Cardiac fibroblast (primary cell): ENCODE results near the gene SIAE.

Experiments used
- DNase-seq, 2 donors: peaks; one replicate each; pipeline versions ENCODE4 v3.0.0 to v3.0.0-alpha.2; 2010; ENCODE audit warnings: low read depth in 2 of 2
- H3K4me3 ChIP-seq, 2 donors: replicated peaks in 1 of 2; 1 replicate in 1 of 2; 2 replicates in 1 of 2; pipeline ENCODE4 v1.5.1; 2011; ENCODE audit warnings: low read depth in 2 of 2, low read length in 2 of 2, mild to moderate bottlenecking in 2 of 2, moderate library complexity in 1 of 2
- CTCF ChIP-seq: IDR thresholded peaks from one replicate; pipeline ENCODE4 v1.5.1; 2011; ENCODE audit warnings: low read depth, mild to moderate bottlenecking, low read length, inconsistent platforms

Gene SIAE

GRCh38 chr11:124635932-124636331, 37.6 kb downstream of the SIAE start:
- no peak overlapping the region for H3K4me3 ChIP-seq
- no peak for TF ChIP-seq CTCF
- no peak for DNase-seq

GRCh38 chr11:124633355-124633754, 40.2 kb downstream of the SIAE start:
- TF ChIP-seq CTCF = peak; percentile 38
- no peak overlapping the region for H3K4me3 ChIP-seq
- peak; percentile 19 to 23 for DNase-seq

GRCh38 chr11:124629961-124630360, 43.6 kb downstream of the SIAE start:
- TF ChIP-seq CTCF = no peak
- no peak overlapping the region for H3K4me3 ChIP-seq
- no peak for DNase-seq

- peak in 1 of 2 donors; percentile 12 for DNase-seq
- TF ChIP-seq CTCF = no peak
- no peak overlapping the region for H3K4me3 ChIP-seq
Observed at GRCh38 chr11:124627546-124627945, 46.0 kb downstream of the SIAE start.

GRCh38 chr11:124625504-124626168, 47.9 kb downstream of the SIAE start:
- TF ChIP-seq CTCF = no peak
- H3K4me3 ChIP-seq = no peak overlapping the region
- no peak for DNase-seq

- peak overlapping the region; percentile 81 to 87 for H3K4me3 ChIP-seq
- no peak for TF ChIP-seq CTCF
- DNase-seq = peak in 1 of 2 donors; percentile 42
Observed at GRCh38 chr11:124623861-124624525, 49.5 kb downstream of the SIAE start.
